GM21529 (cell line): ENCODE measurements around the gene PRSS33.
A peak's percentile ranks its signal among the peaks of the same experiment; 100 is the strongest.

Experiments
- ATAC-seq: cut with Tn5 transposase; IDR thresholded peaks from one replicate; pipeline ENCODE4 v1.9.1; 2021; ENCODE audit not compliant: unreplicated experiment

PRSS33 gene

GRCh38 chr16:2765462-2766404 lies 21.6 kb downstream of the PRSS33 start:
- ATAC-seq, result no peak

GRCh38 chr16:2764718-2765117 lies 22.6 kb downstream of the PRSS33 start:
- ATAC-seq, result no peak

GRCh38 chr16:2763173-2763572 lies 24.2 kb downstream of the PRSS33 start:
- no peak for ATAC-seq

- no peak for ATAC-seq
These were observed 24.6 kb downstream of the PRSS33 start for GRCh38 chr16:2762711-2763110.

GRCh38 chr16:2761886-2762583 lies 25.3 kb downstream of the PRSS33 start:
- ATAC-seq, result no peak

GRCh38 chr16:2761472-2761871 lies 25.9 kb downstream of the PRSS33 start:
- ATAC-seq, result no peak

GRCh38 chr16:2757344-2757743 lies 30.0 kb downstream of the PRSS33 start:
- no peak for ATAC-seq

GRCh38 chr16:2756288-2757015 lies 30.9 kb downstream of the PRSS33 start:
- no peak for ATAC-seq

- ATAC-seq, result no peak
These were observed 32.2 kb downstream of the PRSS33 start for GRCh38 chr16:2755158-2755557.

- no peak for ATAC-seq
These were observed 33.7 kb downstream of the PRSS33 start for GRCh38 chr16:2753733-2754020.

- ATAC-seq, result peak; percentile 29
These were observed 34.3 kb downstream of the PRSS33 start for GRCh38 chr16:2752850-2753732.

- ATAC-seq, result peak; percentile 77
These were observed 35.1 kb downstream of the PRSS33 start, which contains the start of gene SRRM2 for GRCh38 chr16:2752035-2752849. TSS of gene SRRM2 (plus strand) at chr16:2752638. CDS start at chr16:2756365, 3,727 bp downstream.

- ATAC-seq, result peak; percentile 35
These were observed 35.8 kb downstream of the PRSS33 start for GRCh38 chr16:2751577-2752034.

- no peak for ATAC-seq
These were observed 37.4 kb downstream of the PRSS33 start for GRCh38 chr16:2749936-2750335.

GRCh38 chr16:2749476-2749875 lies 37.9 kb downstream of the PRSS33 start:
- no peak for ATAC-seq

- no peak for ATAC-seq
These were observed 38.5 kb downstream of the PRSS33 start for GRCh38 chr16:2748757-2749455.

GRCh38 chr16:2745961-2746360 lies 41.4 kb downstream of the PRSS33 start:
- no peak for ATAC-seq

- no peak for ATAC-seq
These were observed 42.1 kb downstream of the PRSS33 start for GRCh38 chr16:2745116-2745890.
